Esophagus mucosa (tissue), 1 donor: ENCODE data around the gene SLC6A6. TPM values are rescaled to one million over a fixed set of nuclear protein-coding genes. Genes with fewer than 3 reads are reported as not detected.

Experiments
- ATAC-seq: fragments of 200-7000 bp; cut with Tn5 transposase; one replicate; pipeline ENCODE4 v1.9.1; 2020
- total RNA-seq: library from RNA; stranded (reverse); gene quantifications from one replicate; pipeline ENCODE4 v1.2.4, GENCODE V29; 2023
- donor health status: DM: yes; HTN: yes; CAD: no.

The SLC6A6 gene
- total RNA-seq, 1 donor from 2014 or later = 11.0 TPM

DNA sequence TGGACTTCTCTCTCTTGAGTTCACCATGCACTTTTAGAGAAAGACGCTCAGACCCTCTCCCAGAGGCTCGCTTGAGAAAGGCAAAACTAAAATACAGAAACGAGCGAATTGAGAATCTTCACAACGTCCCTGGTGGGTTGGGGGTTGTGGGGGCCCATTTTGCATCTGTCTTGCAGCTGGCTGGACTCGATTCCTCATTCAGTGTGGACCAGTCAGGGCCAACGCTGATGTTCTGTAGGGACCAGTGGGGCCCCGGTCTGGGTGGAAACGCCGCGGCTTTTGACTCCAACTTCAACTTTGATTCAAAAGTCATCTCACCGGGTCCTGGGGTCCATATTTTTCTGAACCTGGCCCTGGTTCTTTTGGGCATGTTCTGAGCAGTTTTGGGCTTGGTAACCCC is 68.1 kb downstream of the SLC6A6 start:
- no peak for ATAC-seq

DNA sequence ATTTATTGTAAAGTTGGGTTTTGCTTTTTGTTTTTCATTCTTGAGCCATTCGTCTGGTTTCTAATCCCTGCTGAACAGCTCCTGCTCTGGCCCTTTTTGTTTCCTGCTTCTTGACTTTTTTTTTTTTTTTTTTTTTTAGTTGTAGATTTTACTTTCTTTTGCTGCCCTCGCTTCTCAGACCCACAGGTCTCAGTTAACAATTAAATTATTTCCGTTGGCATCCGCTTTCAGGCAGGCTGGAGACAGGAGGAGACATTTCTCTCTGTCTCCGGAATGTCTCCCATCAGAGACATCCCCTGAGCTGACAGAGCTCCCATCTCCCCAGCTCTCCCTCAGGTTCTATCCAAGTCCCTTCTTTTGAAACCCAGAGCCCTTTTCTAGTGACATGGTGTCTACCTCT is 68.6 kb downstream of the SLC6A6 start:
- no peak for ATAC-seq

DNA sequence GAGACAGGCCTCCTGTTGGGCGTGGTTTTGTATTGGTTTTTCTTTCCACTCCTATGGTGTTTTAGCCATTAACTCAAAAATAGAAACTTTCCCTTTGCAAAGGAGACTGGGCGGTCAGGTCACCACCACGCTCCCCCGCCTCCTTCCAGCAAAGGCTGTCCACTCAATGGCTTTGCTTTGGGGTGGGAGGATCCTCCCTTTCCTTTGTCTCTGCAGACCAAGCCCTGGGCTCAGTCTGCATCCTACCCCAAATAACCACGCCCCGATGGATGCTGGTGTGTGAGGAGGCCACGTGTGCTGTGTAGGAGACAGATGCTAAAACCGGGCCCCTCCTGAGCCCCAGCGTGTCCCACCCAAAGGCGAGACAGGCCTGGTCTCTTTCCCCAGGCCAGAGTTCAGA is 69.3 kb downstream of the SLC6A6 start:
- ATAC-seq = no peak

DNA sequence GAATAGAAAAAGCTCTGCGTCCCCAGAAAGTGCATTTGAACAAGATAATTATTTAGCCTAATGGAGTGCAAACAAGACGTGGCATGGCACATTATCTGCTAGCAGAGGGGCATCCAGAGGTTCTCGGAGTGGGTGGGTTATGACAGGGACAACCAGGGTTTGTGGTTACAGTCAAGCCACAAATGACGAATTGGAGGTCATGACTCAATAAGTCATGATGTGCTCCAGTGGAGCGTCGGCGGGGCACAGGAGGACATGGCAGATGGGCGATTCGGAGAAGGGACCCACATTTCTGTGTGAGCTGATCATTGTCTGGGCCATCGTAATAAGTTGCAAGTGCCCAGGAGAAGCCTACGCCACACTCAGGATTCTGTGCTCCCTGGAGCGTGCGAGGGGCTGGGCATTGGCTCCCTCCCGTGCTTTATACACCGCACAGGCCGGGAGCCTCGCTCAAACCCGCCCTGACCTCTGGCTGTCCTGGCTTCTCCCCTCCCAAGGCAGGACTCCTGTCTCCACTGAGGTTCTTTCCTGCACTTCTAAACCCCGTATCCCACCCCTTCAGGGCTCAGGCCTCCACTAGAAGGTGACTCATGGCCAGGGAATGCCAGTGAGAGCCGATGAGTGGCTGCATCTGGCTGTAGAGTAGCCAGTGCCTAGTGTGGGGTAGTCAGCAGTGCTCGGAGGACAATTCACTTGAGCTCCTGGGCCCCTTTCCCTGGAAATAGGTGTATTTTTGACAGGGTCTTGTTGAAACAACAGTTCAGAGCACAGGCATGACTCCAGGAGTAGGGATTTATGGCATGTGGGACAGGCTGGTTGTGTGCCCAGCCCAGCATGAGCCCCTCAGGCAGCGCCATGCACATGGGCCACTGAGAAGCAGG is 70.3 kb downstream of the SLC6A6 start:
- no peak for ATAC-seq

DNA sequence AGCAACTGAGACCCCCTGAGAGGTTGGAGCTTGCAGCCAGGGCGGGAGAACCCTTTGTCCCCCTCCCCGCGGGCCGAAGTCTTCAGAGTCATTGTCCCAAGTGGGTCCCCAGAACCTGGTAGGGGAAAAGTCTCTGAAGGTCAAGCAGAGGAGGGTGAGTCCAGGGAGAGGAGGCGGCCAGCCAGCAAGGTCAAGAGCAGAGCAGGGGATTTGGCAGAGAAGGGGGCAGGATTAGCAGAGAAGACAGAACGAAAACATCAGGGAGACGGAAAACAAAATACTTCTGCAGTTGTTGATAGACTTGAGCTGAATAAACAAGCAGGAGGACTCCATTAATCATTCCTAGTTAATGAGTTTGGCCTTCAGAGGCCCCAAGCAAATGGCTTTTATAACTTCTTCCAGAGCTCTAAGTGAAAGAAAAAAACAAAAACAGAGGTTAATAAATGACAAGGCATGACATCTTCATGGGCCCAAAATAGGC is 71.0 kb downstream of the SLC6A6 start:
- no peak for ATAC-seq

DNA sequence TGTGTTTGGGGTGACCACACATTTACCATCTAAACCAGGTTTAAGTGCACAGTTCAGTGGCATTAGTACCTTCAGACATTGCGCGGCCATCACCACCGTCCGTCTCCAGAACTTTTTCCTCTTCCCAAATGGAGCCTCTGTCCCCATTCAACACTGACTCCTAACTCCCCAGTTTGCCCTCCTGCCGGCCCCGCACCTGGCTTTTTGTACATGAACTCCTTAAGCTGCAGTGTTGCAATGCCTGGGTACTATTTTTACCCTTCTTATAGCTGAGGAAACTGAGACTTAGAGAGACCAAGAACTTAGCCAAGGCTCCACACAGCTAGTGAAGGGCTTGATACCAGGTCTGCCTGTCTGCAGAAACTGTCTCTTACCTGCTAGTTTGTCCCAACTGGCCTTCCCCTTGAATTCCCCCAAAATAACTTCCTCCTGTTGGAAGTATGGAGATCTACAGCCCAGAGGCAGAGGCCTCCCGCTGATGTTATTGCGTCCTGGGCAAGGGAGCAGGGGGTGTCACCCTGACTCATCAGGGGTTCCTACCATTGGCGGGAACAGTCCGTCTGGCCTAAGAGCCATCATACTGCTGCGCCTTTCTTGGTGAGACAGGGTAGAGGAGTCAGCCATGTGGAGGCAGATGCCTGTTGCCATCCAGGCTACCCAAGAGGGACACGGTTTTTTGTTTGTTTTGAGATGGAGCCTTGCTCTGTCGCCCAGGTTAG is 72.1 kb downstream of the SLC6A6 start:
- ATAC-seq = no peak

DNA sequence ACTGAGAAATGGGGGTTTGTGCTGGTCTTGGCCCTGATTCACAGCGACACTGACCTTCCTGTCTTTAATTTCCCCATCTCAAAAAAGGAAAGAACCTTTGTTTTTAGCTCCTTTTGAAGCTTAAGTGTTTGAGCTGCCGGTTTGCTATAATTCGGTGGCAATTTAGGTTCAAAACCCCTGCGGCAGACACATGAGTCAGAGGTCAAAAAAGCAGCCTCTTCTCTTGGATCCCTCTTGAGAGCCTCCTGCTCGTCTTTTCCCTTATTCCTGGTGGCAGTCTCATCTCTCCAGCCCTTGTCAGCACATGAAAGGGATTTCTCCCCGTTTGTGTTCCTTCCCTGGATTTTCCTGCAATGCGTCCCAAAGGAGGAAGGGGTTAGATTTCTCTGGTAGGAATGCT is 73.2 kb downstream of the SLC6A6 start:
- no peak for ATAC-seq

DNA sequence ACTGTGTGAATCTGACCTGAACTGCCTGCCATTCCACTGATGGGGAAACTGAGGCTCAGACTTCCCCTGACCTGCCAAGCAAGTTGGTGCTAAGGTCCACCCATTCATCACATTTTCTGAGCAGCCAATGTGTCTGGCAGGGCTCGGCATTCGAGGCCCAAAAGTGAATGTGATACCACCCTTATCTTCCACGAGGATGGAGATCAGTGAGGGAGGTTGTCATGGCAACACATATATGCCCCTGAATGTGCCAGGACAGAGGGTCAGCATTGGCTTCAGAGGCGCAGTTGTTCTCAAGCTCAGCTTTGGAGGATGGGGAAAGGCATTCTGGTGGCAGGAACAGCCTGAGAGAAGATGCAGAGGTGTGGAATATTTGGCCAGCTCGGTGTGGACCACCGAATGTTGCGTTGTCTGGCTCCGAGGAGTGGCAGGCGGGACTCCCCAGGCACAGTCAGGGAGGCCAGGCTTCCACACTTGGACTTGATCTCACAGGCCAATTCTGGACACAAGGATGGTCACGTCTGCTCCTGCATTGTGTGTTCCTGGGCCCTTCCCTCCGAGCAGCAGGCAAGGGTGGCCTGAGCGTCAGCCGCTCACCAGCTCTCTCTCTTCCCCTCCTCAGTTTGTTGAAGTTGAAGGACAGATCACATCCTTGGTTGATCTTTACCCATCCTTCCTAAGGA is 74.3 kb downstream of the SLC6A6 start:
- no peak for ATAC-seq

DNA sequence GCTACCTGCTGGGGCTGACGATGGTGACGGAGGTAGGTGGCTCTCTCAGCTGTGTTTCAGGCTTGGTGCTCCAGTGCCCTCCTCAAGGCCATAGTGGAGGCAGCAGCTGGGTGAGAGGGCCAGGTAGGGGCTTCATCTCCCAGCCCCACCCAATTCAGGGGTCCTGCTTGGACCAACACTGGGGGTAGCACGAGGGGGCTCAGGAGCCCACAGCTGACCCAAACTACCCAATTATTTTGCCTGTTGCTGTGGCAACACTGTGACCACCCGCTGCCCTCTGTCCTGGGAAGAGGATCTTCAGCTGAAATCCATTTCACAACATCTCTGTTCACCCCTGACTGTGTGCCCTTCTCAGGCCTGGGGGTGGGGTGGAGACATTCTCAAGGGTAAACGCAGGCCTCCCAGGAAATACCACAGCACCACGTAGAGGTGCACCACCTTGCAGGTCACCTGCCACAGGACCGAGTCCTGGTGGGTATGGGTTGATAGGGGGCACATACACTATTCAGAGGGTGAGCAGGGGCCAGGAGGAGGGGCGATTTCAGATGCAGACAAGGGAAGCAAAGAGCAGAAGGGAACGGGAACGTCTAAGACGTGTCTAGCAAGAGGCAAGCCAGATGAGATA is 75.0 kb downstream of the SLC6A6 start:
- ATAC-seq = no peak

DNA sequence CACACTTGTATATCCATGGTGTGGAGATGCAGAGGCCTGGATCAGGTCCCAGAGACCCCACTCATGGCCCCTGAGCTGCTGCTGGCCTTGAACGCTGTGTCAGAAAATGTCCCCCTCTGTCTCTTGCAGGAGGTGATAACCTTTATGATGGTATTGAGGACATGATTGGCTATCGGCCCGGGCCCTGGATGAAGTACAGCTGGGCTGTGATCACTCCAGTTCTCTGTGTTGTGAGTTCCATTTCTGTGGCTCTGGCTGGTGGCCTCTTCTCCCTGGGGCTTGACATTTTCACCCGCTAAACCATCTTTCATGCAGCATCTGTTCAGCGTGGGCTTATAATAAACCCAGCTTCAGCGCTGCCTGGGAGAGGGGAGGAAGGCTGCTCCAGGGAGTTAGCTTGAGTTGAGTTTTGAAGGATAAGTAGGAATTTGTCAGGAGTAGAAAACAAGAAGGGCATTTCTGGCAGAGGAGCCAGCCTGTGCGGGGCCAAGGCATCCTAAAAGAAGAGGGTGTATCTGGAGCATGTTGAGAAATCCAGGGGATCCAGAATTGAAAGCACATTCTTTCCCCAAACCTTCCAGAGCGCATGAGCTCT is 76.6 kb downstream of the SLC6A6 start:
- no peak for ATAC-seq

DNA sequence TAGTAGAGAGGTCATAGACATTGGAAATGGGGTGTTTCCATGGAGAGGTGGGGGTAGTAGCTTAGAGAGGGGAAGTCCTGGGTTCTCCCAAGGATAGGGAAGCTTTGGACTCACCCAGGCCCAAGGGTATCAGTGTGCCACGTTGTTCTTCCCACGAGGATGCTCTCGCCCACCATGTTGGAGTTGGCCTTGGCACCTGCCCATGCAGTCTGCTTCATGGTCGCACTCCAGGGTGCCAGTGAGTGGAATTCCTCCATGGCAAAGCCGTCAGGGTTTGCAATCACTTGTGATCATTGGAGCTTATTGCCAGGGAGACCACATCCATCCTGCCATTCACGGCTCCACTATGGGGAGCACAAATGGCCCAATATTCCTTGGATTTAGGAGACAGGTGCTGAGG is 77.2 kb downstream of the SLC6A6 start:
- ATAC-seq = no peak

DNA sequence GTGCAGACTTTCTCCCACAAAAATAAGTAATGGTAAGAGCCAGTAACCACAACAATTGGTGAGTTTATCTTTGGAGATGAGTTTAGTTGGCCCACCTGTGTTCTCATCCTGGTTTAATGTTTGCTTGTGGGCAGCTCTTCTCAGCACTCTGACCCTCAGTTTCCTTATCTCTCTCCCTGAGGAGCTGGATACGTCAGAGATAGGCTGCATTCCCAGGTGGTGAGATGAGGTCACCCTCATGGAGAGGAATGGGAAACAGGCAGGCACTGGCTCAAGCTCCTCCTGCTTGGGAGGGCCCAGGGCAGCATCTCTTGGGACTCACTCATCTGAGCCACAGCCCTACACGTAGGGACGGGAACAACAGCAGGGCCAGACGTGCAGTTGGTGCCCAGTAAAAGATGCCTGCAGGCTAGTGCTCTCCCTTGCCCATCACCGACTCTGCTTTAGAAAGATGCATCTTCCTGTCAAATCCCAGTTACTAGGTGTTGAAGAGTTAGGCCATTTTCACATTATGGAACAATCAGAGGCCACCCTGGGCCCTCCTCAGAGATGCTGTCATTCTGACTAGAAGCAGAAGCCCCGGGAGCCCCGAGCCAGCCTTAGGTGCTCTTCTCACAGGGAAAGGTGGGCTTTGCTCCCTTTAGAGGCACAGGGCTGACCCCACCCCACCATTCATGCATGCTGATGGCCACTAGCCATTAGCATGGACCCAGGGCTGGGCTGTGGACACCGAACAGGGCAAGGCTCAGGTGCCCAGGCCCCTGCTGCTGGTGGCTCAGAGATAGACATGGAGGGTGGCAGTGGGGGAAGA is 78.0 kb downstream of the SLC6A6 start:
- peak; percentile 24 for ATAC-seq

DNA sequence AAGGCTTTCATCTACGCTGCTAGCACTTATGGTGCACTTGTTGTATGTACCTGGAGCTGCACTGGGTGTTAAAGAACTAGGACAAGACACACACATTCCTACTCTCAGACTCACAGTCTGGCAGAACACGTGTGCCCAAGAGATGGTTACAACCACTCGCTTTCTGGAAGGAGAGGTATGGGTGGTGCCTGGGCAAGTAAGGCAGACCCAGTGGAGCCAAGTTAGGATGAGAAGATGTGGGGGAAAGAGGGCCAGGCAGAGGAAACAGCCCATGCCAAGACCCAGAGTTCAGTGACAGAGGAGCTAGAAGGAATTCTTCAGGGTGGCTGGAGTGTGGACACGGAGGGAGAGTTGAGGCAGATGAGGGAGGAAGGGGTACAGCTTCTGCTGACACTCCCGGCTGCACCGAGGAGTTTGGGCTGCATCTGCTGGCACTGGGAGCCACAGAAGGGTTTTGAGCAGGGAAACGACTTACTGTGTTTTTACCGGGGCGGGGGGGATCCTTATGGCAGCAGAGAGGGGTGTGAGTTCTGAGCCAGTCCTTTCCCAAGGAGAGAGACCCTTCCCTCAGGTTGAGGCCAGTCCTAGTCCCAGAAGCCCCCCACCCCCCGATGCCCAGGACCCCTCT is 78.7 kb downstream of the SLC6A6 start:
- no peak for ATAC-seq

DNA sequence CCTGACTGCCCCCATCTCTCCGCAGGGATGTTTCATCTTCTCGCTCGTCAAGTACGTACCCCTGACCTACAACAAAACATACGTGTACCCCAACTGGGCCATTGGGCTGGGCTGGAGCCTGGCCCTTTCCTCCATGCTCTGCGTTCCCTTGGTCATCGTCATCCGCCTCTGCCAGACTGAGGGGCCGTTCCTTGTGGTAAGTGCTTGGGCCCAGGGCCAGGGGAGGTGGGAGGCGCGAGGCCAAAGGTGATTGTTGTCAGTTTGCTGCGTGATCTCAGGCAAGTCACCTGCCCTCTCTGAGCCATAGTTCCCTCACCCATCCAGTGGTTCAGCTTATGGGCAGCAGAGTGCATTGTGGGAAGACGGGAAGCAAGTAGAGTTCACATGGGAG is 79.2 kb downstream of the SLC6A6 start:
- ATAC-seq = no peak

DNA sequence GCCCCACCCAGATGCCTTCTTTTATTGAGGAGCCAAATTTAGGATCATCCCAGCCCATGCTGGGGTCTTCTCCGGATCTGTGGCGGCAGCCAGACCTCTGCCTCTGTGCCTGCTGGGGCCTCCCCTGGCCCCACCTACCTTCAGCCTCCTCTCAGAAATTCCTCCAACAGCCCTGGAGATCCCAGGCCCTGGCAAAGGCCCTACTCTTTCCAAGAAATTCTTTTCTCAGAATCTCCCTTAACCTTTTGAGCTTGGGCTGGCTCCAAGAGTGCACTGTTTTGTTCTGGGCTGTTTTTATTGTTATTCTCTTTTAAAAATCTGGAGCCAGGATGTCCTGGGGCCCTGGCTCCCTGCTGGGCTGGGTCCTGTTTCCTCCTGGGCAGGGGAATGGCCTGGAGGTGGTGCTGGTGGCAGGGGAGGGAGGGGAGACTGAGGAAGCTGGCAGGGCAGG is 79.9 kb downstream of the SLC6A6 start:
- ATAC-seq = peak; percentile 21

DNA sequence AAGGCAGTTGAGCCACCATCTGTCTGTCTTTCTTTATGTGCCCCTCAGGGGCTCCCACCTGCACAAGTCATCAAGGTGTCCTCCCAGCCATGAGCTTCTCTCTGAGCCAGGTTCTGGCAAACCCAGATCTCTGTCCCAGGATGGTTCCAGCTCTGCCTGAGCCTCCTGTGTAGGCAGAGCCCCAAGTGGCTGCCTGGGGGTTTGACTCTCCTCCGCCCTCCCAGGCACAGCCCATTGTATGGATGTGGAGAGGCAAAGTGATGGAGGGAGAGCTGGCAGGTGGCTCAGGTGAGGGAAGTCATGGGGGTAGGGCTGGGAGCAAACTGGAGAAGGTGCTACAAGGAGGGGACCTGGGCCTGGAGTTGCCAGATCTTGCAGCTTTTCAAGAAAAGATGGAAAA is 80.9 kb downstream of the SLC6A6 start:
- ATAC-seq = no peak

DNA sequence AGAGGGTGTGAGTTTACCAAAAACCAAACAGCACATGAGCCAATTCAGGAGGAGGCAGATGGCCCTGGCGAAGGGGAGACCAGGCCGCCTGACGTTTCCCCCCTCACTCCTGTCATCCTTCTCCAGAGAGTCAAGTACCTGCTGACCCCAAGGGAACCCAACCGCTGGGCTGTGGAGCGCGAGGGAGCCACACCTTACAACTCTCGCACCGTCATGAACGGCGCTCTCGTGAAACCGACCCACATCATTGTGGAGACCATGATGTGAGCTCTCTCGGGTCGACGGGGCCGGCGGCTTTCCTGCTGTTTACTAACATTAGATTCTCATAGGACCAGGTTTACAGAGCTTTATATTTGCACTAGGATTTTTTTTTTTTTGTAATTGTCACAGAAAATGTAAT is 82.3 kb downstream of the SLC6A6 start:
- ATAC-seq = no peak

DNA sequence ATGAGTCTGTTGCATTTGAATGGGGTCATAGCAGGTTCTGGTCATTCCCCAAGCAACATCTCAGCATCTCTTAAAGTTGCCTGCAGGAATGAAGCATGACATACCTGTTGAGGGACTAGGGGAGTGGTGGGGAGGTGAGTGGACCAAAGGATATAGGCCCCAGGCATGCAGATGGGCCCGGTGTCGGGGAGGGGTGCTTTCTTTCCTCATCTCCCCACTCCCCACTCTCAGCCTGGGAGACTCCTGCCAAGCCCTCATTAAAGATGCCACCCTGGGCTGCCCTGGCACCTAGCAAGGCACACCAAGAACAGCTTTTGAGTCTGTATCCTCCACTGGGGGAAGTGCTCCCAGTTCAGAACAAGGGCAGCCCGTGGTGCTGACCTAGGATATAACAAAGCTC is 83.6 kb downstream of the SLC6A6 start:
- ATAC-seq = no peak

DNA sequence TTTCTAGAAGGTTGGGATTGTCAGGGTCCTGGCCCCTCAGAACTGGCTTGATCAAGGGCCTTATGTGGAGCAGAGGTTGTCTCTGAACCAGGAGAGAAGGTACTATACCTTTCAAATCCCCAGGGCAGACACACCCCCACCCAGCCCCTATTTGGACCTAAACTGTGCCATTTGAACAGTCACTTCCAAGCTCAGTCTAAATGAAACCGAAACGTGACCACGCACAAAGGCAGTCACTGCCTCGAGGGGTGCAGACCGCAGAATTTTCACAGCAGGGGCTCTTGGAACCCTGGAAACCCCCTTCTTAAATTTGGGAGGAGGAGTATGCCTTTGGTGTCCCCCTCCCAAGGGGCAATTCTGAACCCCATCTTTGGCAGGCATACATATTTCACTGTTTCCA is 84.1 kb downstream of the SLC6A6 start:
- ATAC-seq = no peak

DNA sequence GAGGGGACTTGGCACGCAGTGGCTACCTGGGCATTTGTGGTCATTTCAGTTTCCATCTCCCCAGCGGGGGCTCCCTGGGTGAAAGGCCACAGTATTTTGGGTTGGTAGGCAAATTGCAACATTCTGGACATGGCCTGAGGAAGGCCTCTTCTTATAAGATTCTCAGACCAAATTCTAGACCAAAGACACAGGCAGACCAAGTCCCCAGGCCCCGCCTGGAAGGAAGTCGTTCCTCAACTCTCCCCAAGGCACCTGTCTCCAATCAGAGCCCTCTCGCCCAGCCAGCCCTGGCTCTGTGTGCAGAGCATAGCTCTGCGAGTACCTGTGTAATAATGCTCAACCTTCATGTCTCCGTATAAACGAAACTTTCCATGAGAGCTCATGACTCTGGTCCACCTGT is 84.7 kb downstream of the SLC6A6 start:
- no peak for ATAC-seq

DNA sequence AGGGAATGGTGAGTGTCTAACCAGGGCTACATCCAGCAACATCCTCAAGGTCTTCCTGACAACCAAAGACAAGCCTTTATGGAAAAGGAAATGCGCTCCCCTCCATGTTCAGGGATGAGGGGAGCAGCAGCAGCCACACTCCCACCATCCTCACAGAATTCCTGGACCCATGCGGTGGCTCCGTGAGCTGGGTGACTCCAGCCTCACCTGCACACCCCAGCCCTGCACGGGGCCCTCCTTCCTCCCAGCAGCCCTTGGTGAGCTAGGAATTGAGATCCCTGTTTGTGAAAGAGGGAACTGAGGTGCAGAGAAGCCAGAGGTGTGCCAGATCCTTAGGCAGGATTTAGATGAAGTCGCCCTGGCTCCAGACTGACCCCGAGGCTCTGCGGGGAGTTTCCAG is 85.4 kb downstream of the SLC6A6 start:
- no peak for ATAC-seq
